ENCODE data around the gene EDN2.

Gene EDN2

GRCh38 chr1:41497461-41498030, 13.1 kb upstream of the EDN2 start:
- no peak for DNase-seq

GRCh38 chr1:41497056-41497440, 12.6 kb upstream of the EDN2 start:
- no peak for DNase-seq

GRCh38 chr1:41496080-41497055, 11.9 kb upstream of the EDN2 start:
- peak; percentile 41 for DNase-seq

GRCh38 chr1:41495210-41495948, 10.9 kb upstream of the EDN2 start:
- no peak for DNase-seq

DNA sequence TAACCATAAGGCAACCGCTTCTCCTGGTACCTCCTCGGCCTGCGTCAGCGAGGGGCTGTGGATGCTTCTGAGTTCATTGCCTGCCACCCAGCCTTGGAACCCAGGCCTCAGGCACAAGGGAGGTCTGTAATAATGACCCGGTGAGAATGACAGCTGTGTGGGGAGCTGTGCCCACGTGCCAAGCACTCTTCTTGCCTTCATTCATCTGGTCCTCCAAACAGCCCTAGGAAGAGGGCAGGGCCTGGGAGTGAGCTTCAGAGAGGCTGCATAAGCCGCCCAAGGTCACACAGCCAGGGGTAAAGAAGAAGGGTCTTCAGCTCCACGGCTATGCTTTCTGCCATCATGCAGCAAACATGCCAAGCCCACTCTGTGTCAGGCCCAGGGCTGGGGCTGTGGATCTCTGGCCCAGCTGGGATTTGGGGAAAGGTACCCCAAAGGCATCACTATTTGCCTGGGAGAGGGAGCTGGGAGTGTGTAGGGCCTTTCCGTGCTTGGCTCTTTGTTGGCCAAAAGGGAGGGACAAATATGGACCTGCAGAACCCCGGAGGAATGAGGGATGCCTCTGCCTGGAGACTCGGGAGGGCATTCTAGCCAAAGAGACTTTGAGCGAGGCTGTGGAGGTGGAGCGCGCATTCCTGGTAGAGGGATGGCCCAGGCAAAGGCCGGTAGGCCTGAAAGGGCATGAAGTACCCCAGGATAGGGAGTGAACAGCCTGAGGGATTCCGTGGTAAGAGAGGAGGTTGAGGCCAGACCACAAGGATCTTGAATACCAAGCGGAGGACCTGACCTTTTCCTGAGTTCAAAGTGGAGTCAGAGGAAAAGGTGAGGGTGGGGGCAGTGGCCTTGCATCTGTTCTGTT, 10.1 kb upstream of the EDN2 start:
- DNase-seq = no peak

- no peak for DNase-seq
Measured at GRCh38 chr1:41493626-41494350, 9.3 kb upstream of the EDN2 start.

DNA sequence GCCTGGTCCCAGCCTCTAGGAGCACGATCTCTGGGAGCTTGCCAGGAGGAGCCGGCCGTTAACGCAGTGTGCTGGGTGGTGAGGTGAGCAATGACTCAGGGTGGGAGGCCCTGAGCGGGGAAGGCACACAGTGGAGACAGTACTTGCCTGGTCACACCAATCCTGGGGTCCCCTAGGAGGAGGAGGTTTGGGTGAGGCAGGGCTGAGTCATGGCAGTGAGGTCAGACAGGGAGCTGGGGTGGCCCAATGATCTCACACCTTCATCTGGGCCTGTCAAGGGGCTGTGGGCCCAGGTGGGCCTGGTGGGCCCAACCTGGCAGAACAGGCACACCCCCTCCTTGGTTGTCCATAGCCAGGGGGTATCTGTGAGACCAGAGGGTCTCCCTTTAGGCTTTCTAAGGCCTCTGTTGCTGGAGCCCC, 8.6 kb upstream of the EDN2 start:
- DNase-seq = no peak

- peak; percentile 48 for DNase-seq
Measured at GRCh38 chr1:41492341-41492848, 7.9 kb upstream of the EDN2 start.

GRCh38 chr1:41490911-41491310, 6.4 kb upstream of the EDN2 start:
- no peak for DNase-seq

DNA sequence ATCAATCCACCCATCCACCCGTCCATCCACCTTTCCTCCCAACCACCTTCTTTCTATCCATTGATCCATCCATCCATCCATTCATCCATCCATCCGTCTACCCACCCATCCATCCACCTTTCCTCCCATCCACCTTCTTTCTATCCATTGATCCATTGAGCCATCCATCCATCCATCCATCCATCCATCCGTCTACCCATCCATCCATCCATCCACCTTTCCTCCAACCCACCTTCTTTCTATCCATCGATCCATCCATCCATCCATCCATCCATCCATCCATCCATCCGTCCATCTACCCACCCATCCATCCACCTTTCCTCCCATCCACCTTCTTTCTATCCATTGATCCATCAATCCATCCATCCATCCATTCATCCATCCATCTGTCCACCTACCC, 5.1 kb upstream of the EDN2 start:
- DNase-seq = no peak

- DNase-seq = no peak
Measured at GRCh38 chr1:41488040-41488951, 3.8 kb upstream of the EDN2 start.

DNA sequence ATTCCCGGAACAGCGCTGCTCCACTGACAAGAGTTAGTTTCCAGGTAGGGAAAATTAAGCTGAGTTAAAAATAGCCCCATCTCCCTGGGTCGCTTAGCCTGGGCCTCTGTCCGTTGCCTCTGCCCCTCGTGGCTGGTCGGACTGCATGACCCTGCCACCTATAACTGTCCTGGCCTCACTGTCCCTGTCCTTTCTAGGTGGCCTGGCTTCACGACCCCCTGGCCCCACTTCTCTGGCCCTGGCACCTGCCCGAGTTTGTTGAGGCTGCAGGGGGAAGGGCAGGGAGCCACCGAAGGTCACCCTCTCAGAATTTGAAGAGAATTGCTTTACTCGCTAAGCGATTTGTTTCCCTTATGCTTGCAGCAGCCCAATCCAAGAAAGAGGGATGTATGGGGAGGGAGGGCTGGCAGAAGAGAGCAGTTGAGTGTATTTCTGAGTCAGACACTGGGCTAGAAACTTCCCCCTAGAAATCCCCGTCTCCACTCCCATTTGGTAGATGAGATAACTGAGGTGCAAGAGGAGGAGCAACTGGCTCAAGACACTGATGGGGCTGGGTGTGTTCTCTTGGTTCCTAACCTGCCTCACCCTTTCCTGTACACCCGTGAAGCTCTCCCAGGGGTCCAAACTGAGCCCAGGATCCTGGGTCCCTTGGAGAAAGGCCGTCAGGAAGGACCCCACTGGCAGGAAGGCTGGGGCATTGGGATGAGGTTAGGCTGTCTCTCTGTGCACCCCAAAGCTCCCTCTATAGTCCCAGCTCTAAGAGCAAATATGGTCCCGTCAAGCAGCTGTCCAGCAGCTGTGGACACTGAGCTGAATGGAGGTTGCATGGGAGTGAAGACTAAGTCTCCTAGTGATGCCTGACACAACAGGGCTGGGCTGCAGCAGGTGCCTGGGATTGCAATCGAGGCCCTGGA, 2.9 kb upstream of the EDN2 start:
- DNase-seq = no peak

GRCh38 chr1:41486371-41487125, 2.1 kb upstream of the EDN2 start:
- no peak for DNase-seq

DNA sequence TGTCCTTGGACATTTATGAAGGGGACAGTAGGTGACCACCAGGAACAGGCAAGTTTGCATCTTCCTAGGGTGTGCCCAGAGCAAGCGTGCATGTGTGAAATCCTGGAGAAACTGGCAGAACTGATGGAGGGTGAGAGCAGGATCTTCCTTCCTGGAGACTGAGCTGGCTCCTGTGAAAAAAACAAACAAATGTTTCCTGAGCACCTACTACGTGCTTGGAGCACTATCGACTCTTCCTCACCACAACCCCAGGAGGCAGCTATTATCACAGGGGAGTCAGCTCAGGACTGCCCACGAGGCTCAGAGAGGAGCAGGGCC, 1.5 kb upstream of the EDN2 start:
- DNase-seq = no peak

- DNase-seq = no peak
Measured at GRCh38 chr1:41485605-41486004, 1.1 kb upstream of the EDN2 start.

- no peak for DNase-seq
Measured at GRCh38 chr1:41483960-41484401, 502 bp downstream of the EDN2 start.

- no peak for DNase-seq
Measured at GRCh38 chr1:41483001-41483850, 1.3 kb downstream of the EDN2 start.
